Vagina (tissue), 2 donors: ENCODE results near the gene UBIAD1. TPM values are rescaled to one million over a fixed set of nuclear protein-coding genes. Genes with fewer than 3 reads are reported as not detected.

Experiments used
- DNase-seq, 2 donors: peaks; one replicate each; pipeline ENCODE4 v3.0.0-alpha.2; 2017; ENCODE audit errors: extremely low spot score in 2 of 2
- H3K27ac ChIP-seq: fragments of 200-600 bp; sonication (generic); one replicate; pipeline ENCODE4 v1.5.1; 2019
- H3K27me3 ChIP-seq: fragments of 200-600 bp; sonication (generic); one replicate; pipeline ENCODE4 v1.5.1; 2019
- H3K36me3 ChIP-seq, 2 donors: fragments of 200-600 bp; sonication (generic); one replicate each; pipeline ENCODE4 v1.5.1; 2017 to 2019
- H3K4me1 ChIP-seq: fragments of 200-600 bp; sonication (generic); one replicate; pipeline ENCODE4 v1.5.1; 2019
- H3K4me3 ChIP-seq, 2 donors: fragments of 200-600 bp; sonication (generic); 1 replicate in 1 of 2; 2 replicates in 1 of 2; pipeline ENCODE4 v1.5.1; 2016 to 2019
- H3K9me3 ChIP-seq: fragments of 200-600 bp; sonication (generic); one replicate; pipeline ENCODE4 v1.5.1; 2019
- CTCF ChIP-seq, 3 experiments: fragments of 450-650 bp in 2 of 3; fragments of 200-600 bp in 1 of 3; sonication (generic) in 1 of 3; IDR thresholded peaks; one replicate each; pipeline ENCODE4 v1.5.1; 2017 to 2019; ENCODE audit warnings: antibody characterized with exemption in 3 of 3, mild to moderate bottlenecking in 2 of 3, moderate library complexity in 2 of 3
- POLR2A ChIP-seq, 2 donors: fragments of 450-650 bp; IDR thresholded peaks; one replicate each; pipeline ENCODE4 v1.6.1; 2017; ENCODE audit warnings: antibody characterized with exemption in 2 of 2, mild to moderate bottlenecking in 2 of 2, moderate library complexity in 2 of 2
- POLR2AphosphoS5 ChIP-seq, 2 donors: sonication (generic); formaldehyde crosslinking; IDR thresholded peaks; one replicate each; pipeline ENCODE4 v1.9.0; 2017; ENCODE audit warnings: antibody characterized with exemption in 2 of 2, mild to moderate bottlenecking in 2 of 2, low read depth in 1 of 2; ENCODE audit not compliant: insufficient read depth in 1 of 2
- intact Hi-C: fragments of 100-400 bp; cut with DNase I; formaldehyde crosslinking; loops from one replicate; pipeline ENCODE4 v1.15.1; 2023
- total RNA-seq: library from RNA; depleted of rRNA; stranded (reverse); fragments of >200 nt; gene quantifications from one replicate; pipeline ENCODE4 v1.2.3, GENCODE V29; 2016

UBIAD1 gene
- total RNA-seq, 1 donor from 2014 or later = 8.6 TPM

DNA sequence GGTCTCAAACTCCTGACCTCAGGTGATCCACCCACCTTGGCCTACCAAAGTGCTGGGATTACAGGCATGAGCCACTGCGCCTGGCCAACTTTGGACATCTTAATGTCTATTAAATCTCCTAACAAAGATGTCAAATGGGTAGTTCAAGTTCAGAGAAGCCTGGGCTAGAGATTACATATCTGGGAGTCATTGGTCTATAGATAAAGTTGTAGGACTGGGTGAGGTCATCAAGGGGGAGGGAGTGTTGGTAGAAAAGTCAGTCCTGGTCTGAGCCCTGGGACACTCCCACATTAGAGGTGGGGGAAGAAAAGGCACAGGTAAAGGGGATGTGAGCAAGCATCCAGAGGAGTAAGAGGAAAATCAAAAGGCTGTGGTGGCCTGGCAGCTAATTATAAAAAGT lies 6.6 kb downstream of the UBIAD1 start:
- Histone ChIP-seq H3K27ac (no peak overlapping the region), H3K9me3 (no peaks in the 10 kb centered on the region), H3K27me3 (no peaks in the 10 kb centered on the region), H3K4me3 (no peak overlapping the region), H3K36me3 (no peaks in the 10 kb centered on the region), H3K4me1 (peaks cover 18% of the 10 kb centered on the region)
- intact Hi-C loops = no loop called here
- no peak for TF ChIP-seq POLR2AphosphoS5 (IDR thresholded peaks at IDR 0.05; ENCODE audit: insufficient read depth in 1 of 2, low read depth in 1 of 2)
- TF ChIP-seq CTCF (IDR thresholded peaks at IDR 0.05) = no peak
- TF ChIP-seq POLR2A (IDR thresholded peaks at IDR 0.05) = no peak
- no peak for DNase-seq

DNA sequence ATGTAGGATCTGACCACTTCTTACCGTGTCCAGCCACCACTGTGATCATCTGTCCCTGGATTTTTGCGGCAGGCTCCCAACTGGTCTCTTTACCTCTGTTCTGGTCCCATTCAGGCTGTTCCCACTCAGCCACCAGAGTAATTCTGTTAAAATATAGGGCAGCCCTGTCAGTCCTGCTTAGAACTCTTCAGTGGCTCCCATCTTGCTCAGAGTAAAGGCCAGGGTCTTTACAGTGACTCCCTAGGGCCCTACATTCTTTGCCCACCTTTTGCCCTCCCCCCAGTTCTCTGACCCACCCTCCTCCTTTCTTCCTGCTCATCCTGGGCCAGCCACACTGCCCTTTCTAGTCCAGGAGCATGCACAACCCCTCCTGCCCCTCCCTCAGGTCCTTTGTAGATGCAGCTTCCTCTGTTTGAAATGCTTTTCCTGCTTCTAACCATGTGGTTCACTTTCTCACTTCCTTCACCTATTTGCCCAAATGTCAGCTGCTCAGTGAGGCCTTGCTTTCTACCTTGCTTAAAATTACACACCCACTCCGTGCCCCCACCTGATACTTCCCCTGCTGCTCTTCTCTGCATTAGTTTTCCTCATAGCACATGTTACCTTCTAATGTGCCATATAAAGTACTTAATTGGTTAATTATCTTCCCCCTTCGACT lies 7.8 kb downstream of the UBIAD1 start:
- intact Hi-C loops = no loop called here
- DNase-seq = no peak
- Histone ChIP-seq H3K4me1 (peaks cover 6% of the 10 kb centered on the region), H3K27me3 (no peaks in the 10 kb centered on the region), H3K4me3 (no peak overlapping the region), H3K36me3 (peaks cover 0 to 4% of the 10 kb centered on the region in 2 donors), H3K27ac (no peak overlapping the region), H3K9me3 (no peaks in the 10 kb centered on the region)
- TF ChIP-seq CTCF (IDR thresholded peaks at IDR 0.05) (no peak), POLR2AphosphoS5 (IDR thresholded peaks at IDR 0.05; ENCODE audit: insufficient read depth in 1 of 2, low read depth in 1 of 2) (no peak), POLR2A (IDR thresholded peaks at IDR 0.05) (no peak)

DNA sequence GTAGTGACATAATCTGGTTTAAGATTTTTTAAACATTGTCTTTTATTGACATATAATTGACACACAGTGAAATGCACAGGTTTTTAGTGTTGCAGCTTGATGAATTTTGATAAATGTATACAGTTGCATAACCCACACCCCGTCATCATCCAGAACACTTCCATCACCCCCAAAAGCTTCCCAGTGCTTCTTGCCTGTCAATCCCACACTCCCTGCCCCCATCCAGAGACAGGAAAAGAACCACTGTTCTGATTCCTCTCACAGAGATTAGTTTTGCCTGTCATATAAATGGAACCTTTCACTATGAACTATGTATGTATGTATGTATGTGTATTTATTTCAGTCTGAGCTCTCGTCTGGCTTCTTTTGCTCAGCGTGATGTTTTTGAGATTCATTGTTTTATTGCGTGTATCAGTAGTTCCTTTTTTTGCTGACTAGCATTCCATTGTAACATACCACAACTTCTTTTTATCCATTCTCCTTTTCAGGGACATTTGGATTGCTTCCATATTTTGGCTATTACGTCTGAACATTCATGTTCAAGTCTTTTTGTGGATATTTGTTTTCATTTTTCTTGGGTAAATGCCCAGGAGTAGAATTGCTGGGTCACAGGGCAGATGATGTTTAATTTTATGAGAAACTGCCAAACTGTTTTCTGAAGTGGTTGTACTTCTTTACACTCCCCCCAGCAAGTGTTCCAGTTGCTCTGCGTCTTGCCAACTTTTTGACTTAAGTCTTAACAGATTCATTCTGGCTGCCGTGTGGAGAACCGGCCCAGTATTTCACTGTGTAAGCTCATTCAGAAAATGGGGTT lies 8.7 kb downstream of the UBIAD1 start:
- no peak for TF ChIP-seq POLR2AphosphoS5 (IDR thresholded peaks at IDR 0.05; ENCODE audit: insufficient read depth in 1 of 2, low read depth in 1 of 2)
- no peak for TF ChIP-seq POLR2A (IDR thresholded peaks at IDR 0.05)
- no peak for TF ChIP-seq CTCF (IDR thresholded peaks at IDR 0.05)
- H3K36me3 ChIP-seq = peaks cover 0 to 8% of the 10 kb centered on the region in 2 donors
- H3K4me3 ChIP-seq = no peak overlapping the region
- DNase-seq = no peak
- intact Hi-C loops = no loop called here
- H3K27me3 ChIP-seq = no peaks in the 10 kb centered on the region
- H3K9me3 ChIP-seq = no peaks in the 10 kb centered on the region
- H3K27ac ChIP-seq = no peak overlapping the region
- no peaks in the 10 kb centered on the region for H3K4me1 ChIP-seq

DNA sequence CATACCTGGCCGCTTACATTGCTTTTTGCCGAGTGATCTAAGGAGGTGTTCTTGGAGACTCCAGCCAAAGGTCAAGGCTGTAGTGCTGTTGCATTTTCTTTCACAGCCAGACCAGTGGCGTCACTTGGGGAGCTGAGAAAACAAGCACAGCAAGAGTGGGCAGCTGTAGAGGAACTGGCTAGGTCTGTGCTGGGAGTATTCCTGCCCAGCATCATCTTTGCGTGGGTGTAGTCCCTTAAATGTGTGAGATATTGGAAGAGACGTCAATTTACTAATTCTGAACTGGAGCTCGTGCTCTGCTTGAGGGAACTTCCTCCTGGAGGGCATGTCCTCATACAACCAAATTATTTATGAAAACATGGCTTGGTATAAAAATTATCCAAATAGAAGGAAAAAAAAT lies 10.2 kb downstream of the UBIAD1 start:
- Histone ChIP-seq H3K4me3 (no peak overlapping the region), H3K36me3 (peaks cover 0 to 8% of the 10 kb centered on the region in 2 donors), H3K27me3 (no peaks in the 10 kb centered on the region), H3K4me1 (no peaks in the 10 kb centered on the region), H3K9me3 (no peaks in the 10 kb centered on the region), H3K27ac (no peak overlapping the region)
- DNase-seq = no peak
- TF ChIP-seq POLR2A (IDR thresholded peaks at IDR 0.05) (no peak), POLR2AphosphoS5 (IDR thresholded peaks at IDR 0.05; ENCODE audit: insufficient read depth in 1 of 2, low read depth in 1 of 2) (no peak), CTCF (IDR thresholded peaks at IDR 0.05) (no peak)
- intact Hi-C loops = no loop called here

- Histone ChIP-seq H3K4me1 (no peaks in the 10 kb centered on the region), H3K4me3 (no peak overlapping the region), H3K27me3 (no peaks in the 10 kb centered on the region), H3K36me3 (peaks cover 0 to 8% of the 10 kb centered on the region in 2 donors), H3K27ac (no peak overlapping the region), H3K9me3 (no peaks in the 10 kb centered on the region)
- no peak for TF ChIP-seq POLR2A (IDR thresholded peaks at IDR 0.05)
- no peak for TF ChIP-seq POLR2AphosphoS5 (IDR thresholded peaks at IDR 0.05; ENCODE audit: insufficient read depth in 1 of 2, low read depth in 1 of 2)
- TF ChIP-seq CTCF (IDR thresholded peaks at IDR 0.05) = no peak
- DNase-seq = no peak
- intact Hi-C loops = no loop called here
Measured at GRCh38 chr1:11284784-11285183, 11.8 kb downstream of the UBIAD1 start.
